OCI-LY7 (cell line): ENCODE data around the gene PIM2.

Source experiments
- EZH2phosphoT487 ChIP-seq: fragments of 200-600 bp; sonication (generic); IDR thresholded peaks from 2 replicates; pipeline ENCODE4 v1.6.1; 2018; ENCODE audit warnings: low read depth, borderline replicate concordance, mild to moderate bottlenecking, mixed run types, antibody characterized with exemption, low read length, moderate library complexity, mixed read lengths
- TF ChIP-seq, protein P1 (sequence below): fragments of 200-600 bp; sonication (generic); conservative IDR thresholded peaks from 2 replicates; pipeline ENCODE4 v1.5.1; 2014; ENCODE audit warnings: mild to moderate bottlenecking, antibody characterized with exemption, low read length, moderate library complexity, mixed read lengths

DNA sequence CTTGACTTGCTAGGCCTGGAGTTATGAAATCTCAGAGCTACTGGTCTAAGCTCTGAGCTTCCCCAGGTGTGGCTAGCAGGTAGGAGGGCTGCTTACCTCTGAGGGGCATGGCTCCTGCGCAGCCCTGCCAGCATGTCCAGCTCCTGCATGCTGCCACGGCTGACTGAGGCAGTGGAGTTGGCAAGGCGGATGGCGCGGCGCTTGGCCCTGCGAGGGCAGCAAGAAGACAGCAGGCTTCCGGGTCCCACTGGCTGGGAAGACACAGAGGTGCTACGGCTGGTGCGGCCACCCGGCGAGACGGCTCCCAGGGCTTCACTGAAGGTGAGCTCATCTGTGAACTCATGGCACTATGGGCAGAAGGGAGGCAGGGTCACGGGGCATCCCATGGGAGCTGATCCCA lies 47.1 kb upstream of the PIM2 start:
- TF ChIP-seq, protein P1, sequence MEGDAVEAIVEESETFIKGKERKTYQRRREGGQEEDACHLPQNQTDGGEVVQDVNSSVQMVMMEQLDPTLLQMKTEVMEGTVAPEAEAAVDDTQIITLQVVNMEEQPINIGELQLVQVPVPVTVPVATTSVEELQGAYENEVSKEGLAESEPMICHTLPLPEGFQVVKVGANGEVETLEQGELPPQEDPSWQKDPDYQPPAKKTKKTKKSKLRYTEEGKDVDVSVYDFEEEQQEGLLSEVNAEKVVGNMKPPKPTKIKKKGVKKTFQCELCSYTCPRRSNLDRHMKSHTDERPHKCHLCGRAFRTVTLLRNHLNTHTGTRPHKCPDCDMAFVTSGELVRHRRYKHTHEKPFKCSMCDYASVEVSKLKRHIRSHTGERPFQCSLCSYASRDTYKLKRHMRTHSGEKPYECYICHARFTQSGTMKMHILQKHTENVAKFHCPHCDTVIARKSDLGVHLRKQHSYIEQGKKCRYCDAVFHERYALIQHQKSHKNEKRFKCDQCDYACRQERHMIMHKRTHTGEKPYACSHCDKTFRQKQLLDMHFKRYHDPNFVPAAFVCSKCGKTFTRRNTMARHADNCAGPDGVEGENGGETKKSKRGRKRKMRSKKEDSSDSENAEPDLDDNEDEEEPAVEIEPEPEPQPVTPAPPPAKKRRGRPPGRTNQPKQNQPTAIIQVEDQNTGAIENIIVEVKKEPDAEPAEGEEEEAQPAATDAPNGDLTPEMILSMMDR, result no peak
- no peak for TF ChIP-seq EZH2phosphoT487
